HFFc6 (cell line): ENCODE results near the gene UGT2B28. TPM values are rescaled to one million over a fixed set of nuclear protein-coding genes. Genes with fewer than 3 reads are reported as not detected.
"Not testable (repeated sequence)": the region's sequence is repeated elsewhere in the genome, so short reads cannot be mapped to it uniquely, and the experiment has no call there.

Source experiments
- DNase-seq: peaks from one replicate; pipeline ENCODE4 v3.0.0-alpha.2; 2018
- H3K27ac Mint-ChIP-seq: 2 replicates; pipeline ENCODE4 v1.8.0; 2020; ENCODE audit warnings: mild to moderate bottlenecking, mixed read lengths
- H3K27me3 Mint-ChIP-seq: 2 replicates; pipeline ENCODE4 v1.8.0; 2021; ENCODE audit warnings: mild to moderate bottlenecking, moderate library complexity, mixed read lengths; ENCODE audit not compliant: insufficient read depth
- H3K36me3 Mint-ChIP-seq: 2 replicates; pipeline ENCODE4 v1.8.0; 2021; ENCODE audit warnings: low read depth, mixed read lengths
- H3K4me1 Mint-ChIP-seq: 2 replicates; pipeline ENCODE4 v1.8.0; 2020; ENCODE audit warnings: low read depth, mixed read lengths
- H3K4me3 Mint-ChIP-seq: 2 replicates; pipeline ENCODE4 v1.8.0; 2020; ENCODE audit warnings: mild to moderate bottlenecking, moderate library complexity, mixed read lengths
- H3K9me3 Mint-ChIP-seq: 2 replicates; pipeline ENCODE4 v1.8.0; 2020; ENCODE audit warnings: mild to moderate bottlenecking, mixed read lengths
- CTCF ChIP-seq: fragments of 200-600 bp; sonication (generic); IDR thresholded peaks from 2 replicates; pipeline ENCODE4 v1.5.0; 2021; ENCODE audit warnings: antibody characterized with exemption, mild to moderate bottlenecking
- long read RNA-seq: library from polyadenylated mRNA; unstranded; transcript quantifications from one replicate; pipeline ENCODE4 v2.0.0, GENCODE V29; 2019
- total RNA-seq, 6 experiments: library from RNA; stranded (reverse); fragmentation: NEBNext Ultra II Directional; extraction: Animal tissue kit (Norgen Biotek cat#: 25700); gene quantifications; 2 replicates in 1 of 6; 3 replicates in 5 of 6; pipeline ENCODE4 v1.2.3, GENCODE V29; 2021

Gene UGT2B28
- total RNA-seq = not detected
- long read RNA-seq = 0 reads

DNA sequence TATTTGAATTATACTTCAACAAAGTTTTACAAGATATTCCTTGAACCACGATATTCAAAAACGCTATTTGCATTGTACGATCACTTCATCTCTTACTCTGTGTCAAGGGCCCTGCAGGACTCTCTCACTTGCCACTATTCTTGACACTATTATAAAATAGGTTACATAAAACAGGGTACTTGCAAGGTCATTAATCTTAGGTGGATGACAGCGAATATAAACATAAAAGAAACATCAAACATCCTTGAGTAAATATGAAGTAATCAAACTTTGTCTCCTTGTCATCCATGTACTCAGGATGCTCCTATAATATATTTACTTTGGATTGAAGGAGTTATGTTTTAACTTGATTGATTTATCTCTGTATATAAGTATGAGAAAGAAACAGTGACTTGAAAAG is at the start of gene UGT2B28:
Gene UGT2B28 (plus strand): TSS at position 395 of the 400 bp plus-strand sequence. CDS start 26 bp downstream, outside the sequence.
- not testable (repeated sequence) for H3K27me3 Mint-ChIP-seq, H3K4me1 Mint-ChIP-seq, H3K4me3 Mint-ChIP-seq, H3K36me3 Mint-ChIP-seq, DNase-seq, H3K27ac Mint-ChIP-seq, H3K9me3 Mint-ChIP-seq

DNA sequence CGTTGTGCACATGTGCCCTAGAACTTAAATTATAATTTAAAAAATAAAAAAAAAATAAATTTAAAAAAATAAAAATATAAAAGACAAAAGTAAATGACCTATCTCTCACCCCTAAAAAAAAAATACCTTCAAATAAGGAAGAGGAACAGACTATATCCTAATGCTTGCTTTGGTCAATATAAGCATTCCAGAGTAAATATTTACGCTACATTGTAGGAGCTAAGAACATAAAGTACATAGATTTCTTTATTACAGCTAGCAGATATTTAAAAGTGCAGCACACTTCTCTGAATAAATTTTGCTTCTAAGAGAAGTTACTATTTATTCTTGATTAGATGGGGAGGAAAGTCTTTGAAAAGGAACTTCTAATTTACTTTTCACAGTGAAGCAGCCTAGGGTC is 41.2 kb upstream of the UGT2B28 start:
- TF ChIP-seq CTCF = no peak
- H3K27ac Mint-ChIP-seq = no peak overlapping the region
- no peak for DNase-seq
- no peaks in the 10 kb centered on the region for H3K27me3 Mint-ChIP-seq
- no peak overlapping the region for H3K4me3 Mint-ChIP-seq
- peaks cover 29% of the 10 kb centered on the region; the same call in 1 of the 2 replicates for H3K9me3 Mint-ChIP-seq
- H3K4me1 Mint-ChIP-seq = no peaks in the 10 kb centered on the region
- no peaks in the 10 kb centered on the region for H3K36me3 Mint-ChIP-seq

GRCh38 chr4:69239557-69240168 is 40.6 kb upstream of the UGT2B28 start:
- no peak overlapping the region for H3K27ac Mint-ChIP-seq
- DNase-seq = no peak

GRCh38 chr4:69240787-69241186 is 39.5 kb upstream of the UGT2B28 start:
- H3K4me1 Mint-ChIP-seq, DNase-seq, H3K27me3 Mint-ChIP-seq, H3K4me3 Mint-ChIP-seq, H3K27ac Mint-ChIP-seq, H3K36me3 Mint-ChIP-seq: not testable (repeated sequence)
- peaks cover 21% of the 10 kb centered on the region for H3K9me3 Mint-ChIP-seq

More at GRCh38 chr4:69239557-69240168, 40.6 kb upstream of the UGT2B28 start:
- no peak for TF ChIP-seq CTCF
- Mint-ChIP-seq H3K9me3 (peaks cover 27% of the 10 kb centered on the region; the same call in 1 of the 2 replicates), H3K36me3 (no peaks in the 10 kb centered on the region), H3K4me1 (no peaks in the 10 kb centered on the region), H3K27me3 (no peaks in the 10 kb centered on the region), H3K4me3 (no peak overlapping the region)

GRCh38 chr4:69241746-69242145 is 38.5 kb upstream of the UGT2B28 start:
- H3K4me1 Mint-ChIP-seq, H3K4me3 Mint-ChIP-seq, H3K36me3 Mint-ChIP-seq, DNase-seq, H3K27ac Mint-ChIP-seq, H3K27me3 Mint-ChIP-seq: not testable (repeated sequence)
- peaks cover 30% of the 10 kb centered on the region for H3K9me3 Mint-ChIP-seq

DNA sequence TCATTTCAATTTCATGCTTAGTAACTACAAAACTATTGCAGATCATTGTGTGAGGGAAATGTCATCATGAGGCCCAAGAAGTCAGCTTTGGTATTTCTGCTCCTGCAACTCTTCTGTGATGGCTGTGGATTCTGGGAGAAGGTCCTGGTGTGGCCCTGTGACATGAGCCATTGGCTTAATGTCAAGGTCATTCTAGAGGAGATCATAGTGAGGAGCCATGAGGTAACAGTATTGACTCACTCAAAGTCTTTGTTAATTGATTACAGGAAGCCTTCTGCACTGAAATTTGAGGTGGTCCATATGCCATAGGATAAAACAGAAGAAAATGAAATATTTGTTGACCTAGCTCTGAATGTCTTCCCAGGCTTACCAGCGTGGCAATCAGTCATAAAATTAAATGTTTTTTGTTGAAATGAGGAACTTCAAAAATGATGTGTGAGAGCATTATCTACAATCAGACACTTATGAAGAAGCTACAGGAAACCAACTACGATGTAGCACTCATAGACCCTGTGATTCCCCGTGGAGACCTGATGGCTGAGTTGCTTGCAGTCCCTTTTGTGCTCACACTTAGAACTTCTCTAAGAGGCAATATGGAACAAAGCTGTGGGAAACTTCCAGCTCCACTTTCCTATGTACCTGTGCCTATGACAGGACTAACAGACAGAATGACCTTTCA is 37.6 kb upstream of the UGT2B28 start:
- H3K27me3 Mint-ChIP-seq, DNase-seq, H3K36me3 Mint-ChIP-seq, H3K4me3 Mint-ChIP-seq, H3K27ac Mint-ChIP-seq, H3K4me1 Mint-ChIP-seq: not testable (repeated sequence)
- peaks cover 28% of the 10 kb centered on the region for H3K9me3 Mint-ChIP-seq

DNA sequence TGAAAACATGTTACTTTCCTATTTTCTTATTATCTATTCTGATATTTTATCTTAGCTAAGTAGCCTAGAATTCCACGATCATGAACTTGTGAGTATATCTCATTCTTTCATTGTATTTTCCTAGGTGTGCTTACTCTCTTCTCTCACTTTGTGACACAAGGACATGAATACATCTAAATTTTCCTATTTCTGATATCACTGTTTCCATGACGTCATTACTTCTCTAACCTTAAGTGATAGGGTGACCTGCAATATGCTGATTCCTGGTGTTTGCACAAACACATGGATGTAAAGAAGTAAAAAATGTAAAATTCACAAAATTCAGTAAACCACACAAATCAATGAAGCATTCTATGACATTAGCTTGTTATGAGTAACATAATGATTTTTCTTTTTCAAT is 29.4 kb upstream of the UGT2B28 start:
- not testable (repeated sequence) for H3K36me3 Mint-ChIP-seq, H3K27ac Mint-ChIP-seq, H3K4me3 Mint-ChIP-seq, H3K4me1 Mint-ChIP-seq, H3K27me3 Mint-ChIP-seq, DNase-seq
- H3K9me3 Mint-ChIP-seq = peaks cover 29% of the 10 kb centered on the region

- H3K36me3 Mint-ChIP-seq, H3K27ac Mint-ChIP-seq: not testable (repeated sequence)
Measured at GRCh38 chr4:69253147-69253772, 27.0 kb upstream of the UGT2B28 start.

GRCh38 chr4:69268612-69269011 is 11.7 kb upstream of the UGT2B28 start:
- not testable (repeated sequence) for DNase-seq, H3K27me3 Mint-ChIP-seq, H3K36me3 Mint-ChIP-seq, H3K27ac Mint-ChIP-seq, H3K4me1 Mint-ChIP-seq, H3K4me3 Mint-ChIP-seq
- H3K9me3 Mint-ChIP-seq = peaks cover 23% of the 10 kb centered on the region

More at GRCh38 chr4:69253147-69253772, 27.0 kb upstream of the UGT2B28 start:
- peaks cover 16% of the 10 kb centered on the region; the same call in 1 of the 2 replicates for H3K9me3 Mint-ChIP-seq
- not testable (repeated sequence) for H3K4me1 Mint-ChIP-seq, DNase-seq, H3K27me3 Mint-ChIP-seq, H3K4me3 Mint-ChIP-seq

- H3K9me3 Mint-ChIP-seq = peaks cover 29% of the 10 kb centered on the region
- H3K27me3 Mint-ChIP-seq, H3K36me3 Mint-ChIP-seq, H3K4me1 Mint-ChIP-seq, H3K4me3 Mint-ChIP-seq, H3K27ac Mint-ChIP-seq, DNase-seq: not testable (repeated sequence)
Measured at GRCh38 chr4:69296356-69296755, 16.1 kb downstream of the UGT2B28 start.

GRCh38 chr4:69308426-69309033 is 28.3 kb downstream of the UGT2B28 start:
- not testable (repeated sequence) for H3K36me3 Mint-ChIP-seq, H3K4me1 Mint-ChIP-seq, H3K4me3 Mint-ChIP-seq, H3K27me3 Mint-ChIP-seq, H3K9me3 Mint-ChIP-seq, DNase-seq, H3K27ac Mint-ChIP-seq
